GM10248 (cell line): ENCODE results near the gene KANSL1.

Experiments used
- CTCF ChIA-PET: fragments of 300-600 bp; sonication (Branson Sonifier 250); formaldehyde crosslinking; extraction: SDS; loops from one replicate; lab custom pipeline; 2021; ENCODE audit warnings: antibody characterized with exemption; lab: Yijun Ruan, JAX
- POLR2A ChIA-PET: fragments of 350-650 bp; sonication (Branson Sonifier 250); formaldehyde crosslinking; extraction: SDS; loops from one replicate; lab custom pipeline; 2020; ENCODE audit warnings: antibody characterized with exemption; lab: Yijun Ruan, JAX
- DNase-seq: peaks from one replicate; pipeline ENCODE4 v3.0.0; 2012; ENCODE audit errors: extremely low spot score
- TF ChIP-seq, protein P1 (sequence below): IDR thresholded peaks from 2 replicates; pipeline ENCODE4 v1.5.1; 2012; ENCODE audit warnings: mild to moderate bottlenecking, low read depth; ENCODE audit errors: extremely low read depth, missing control alignments, control extremely low read depth

Gene KANSL1

DNA sequence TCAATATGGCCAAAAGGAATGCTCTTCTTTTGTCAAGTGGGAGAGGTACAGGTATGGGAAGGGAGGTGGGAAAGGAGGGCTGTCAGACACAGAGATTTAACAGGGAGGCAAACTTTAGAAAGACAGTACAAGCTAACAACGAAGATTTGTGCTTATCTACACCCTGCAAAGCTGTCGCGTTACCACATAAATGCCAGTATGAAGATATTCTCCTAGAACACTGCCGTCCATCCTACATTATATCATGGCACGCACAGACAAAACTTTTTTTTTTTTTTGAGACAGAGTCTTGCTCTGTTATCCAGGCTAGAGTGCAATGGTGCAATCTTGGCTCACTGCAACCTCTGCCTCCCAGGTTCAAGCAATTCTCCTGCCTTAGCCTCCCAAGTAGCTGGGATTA, 143.6 kb downstream of the KANSL1 start:
- DNase-seq: no peak
- ChIA-PET POLR2A (no interaction called here), CTCF (interaction anchor here (2.0 kb wide), 1 partner anchor 9 kb away, joined by 4 read pairs; no protein-coding TSS in a partner anchor)
- TF ChIP-seq, protein P1, sequence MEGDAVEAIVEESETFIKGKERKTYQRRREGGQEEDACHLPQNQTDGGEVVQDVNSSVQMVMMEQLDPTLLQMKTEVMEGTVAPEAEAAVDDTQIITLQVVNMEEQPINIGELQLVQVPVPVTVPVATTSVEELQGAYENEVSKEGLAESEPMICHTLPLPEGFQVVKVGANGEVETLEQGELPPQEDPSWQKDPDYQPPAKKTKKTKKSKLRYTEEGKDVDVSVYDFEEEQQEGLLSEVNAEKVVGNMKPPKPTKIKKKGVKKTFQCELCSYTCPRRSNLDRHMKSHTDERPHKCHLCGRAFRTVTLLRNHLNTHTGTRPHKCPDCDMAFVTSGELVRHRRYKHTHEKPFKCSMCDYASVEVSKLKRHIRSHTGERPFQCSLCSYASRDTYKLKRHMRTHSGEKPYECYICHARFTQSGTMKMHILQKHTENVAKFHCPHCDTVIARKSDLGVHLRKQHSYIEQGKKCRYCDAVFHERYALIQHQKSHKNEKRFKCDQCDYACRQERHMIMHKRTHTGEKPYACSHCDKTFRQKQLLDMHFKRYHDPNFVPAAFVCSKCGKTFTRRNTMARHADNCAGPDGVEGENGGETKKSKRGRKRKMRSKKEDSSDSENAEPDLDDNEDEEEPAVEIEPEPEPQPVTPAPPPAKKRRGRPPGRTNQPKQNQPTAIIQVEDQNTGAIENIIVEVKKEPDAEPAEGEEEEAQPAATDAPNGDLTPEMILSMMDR: no peak

DNA sequence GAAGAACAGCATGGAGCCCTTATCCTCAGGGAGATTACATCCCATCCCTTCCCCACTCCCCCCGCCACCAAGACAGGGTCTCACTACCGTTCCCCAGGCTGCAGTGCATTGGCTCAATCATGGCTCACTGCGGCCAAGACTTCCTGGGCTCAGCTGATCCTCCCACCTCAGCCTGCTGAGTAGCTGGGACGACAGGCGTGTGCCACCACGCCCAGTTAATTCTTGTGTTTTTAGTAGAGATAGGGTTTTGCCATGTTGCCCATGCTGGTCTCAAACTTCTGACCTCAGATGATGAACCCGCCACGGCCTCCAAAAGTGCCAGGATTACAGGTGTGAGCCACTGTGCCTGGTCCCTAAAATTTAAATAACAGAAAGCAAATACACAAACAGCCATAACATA, 145.4 kb downstream of the KANSL1 start:
- TF ChIP-seq, protein P1: no peak
- ChIA-PET POLR2A (no interaction called here), CTCF (interaction anchor here (0.9 to 2.0 kb wide), 3 partner anchors 10 to 165 kb away, joined by 3 to 4 read pairs (median 4); no protein-coding TSS in a partner anchor)
- no peak for DNase-seq

DNA sequence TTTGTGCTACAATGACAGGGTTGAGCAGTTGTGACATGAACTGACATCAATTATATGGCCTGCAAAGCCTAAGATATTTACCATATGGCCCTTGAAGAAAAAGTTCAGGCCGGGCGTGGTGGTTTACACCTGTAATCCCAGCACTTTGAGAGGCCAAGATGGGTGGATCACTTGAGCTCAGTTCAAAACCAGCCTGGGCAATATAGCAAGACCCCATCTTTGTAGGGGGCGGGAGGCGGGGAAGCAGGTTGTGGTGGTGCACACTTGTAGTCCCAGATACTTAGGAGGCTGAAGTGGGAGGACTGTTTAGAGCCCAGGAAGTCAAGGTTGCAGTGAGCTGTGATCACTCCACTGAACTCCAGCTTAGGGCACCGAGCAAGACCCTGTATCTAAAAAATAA, 145.8 kb downstream of the KANSL1 start:
- ChIA-PET POLR2A (no interaction called here), CTCF (interaction anchor here (0.9 to 1.6 kb wide), 2 partner anchors 46 to 166 kb away, joined by 3 to 4 read pairs; no protein-coding TSS in a partner anchor)
- DNase-seq: no peak
- TF ChIP-seq, protein P1: no peak

DNA sequence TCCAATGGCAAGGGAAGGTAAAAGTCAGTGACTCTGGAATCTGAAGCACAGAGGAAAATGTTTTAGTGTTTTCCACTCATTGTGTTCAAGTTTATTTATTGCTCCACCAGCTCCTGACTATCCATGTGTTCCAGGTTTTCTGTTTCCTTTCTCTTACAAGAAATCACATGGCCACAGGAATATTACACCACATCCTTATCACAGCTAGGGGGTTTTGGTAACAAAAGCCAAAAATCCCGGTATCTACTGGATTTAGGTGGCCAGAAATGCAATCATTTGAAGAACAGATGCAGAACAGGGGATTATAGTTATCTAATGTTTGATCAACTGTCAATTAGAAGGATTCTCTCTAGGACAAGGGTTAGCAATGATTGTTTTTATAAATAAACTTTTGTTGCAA, 146.3 kb downstream of the KANSL1 start:
- TF ChIP-seq, protein P1: no peak
- no peak for DNase-seq
- ChIA-PET CTCF (interaction anchor here (0.9 to 4.8 kb wide), 3 partner anchors 45 to 166 kb away, joined by 3 to 29 read pairs (median 4); no protein-coding TSS in a partner anchor), POLR2A (no interaction called here)

DNA sequence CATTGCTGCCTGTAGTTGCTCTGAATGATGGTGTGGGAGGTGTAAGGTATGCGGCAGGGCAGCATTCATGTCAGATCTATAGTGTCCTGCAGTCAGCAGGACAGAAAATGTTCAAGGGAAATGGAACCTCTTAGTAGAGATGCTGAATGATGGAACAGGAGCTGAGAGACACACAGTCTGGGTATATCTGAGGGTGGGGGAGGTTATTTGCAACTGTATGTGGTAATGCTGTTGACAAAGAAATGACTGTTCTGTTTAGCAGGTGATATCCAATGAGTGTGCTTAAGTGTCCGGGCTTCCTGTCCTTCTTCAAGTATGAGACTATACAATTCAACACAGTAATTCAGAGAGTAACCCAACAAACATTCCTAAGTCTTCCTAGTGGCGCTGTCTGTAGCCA, 147.6 kb downstream of the KANSL1 start:
- TF ChIP-seq, protein P1: no peak
- POLR2A ChIA-PET: no interaction called here
- DNase-seq: no peak
- CTCF ChIA-PET: interaction anchor here (1.6 to 4.8 kb wide), 11 partner anchors 8 to 170 kb away, joined by 3 to 29 read pairs (median 13); partner anchors contain the start of gene KANSL1

DNA sequence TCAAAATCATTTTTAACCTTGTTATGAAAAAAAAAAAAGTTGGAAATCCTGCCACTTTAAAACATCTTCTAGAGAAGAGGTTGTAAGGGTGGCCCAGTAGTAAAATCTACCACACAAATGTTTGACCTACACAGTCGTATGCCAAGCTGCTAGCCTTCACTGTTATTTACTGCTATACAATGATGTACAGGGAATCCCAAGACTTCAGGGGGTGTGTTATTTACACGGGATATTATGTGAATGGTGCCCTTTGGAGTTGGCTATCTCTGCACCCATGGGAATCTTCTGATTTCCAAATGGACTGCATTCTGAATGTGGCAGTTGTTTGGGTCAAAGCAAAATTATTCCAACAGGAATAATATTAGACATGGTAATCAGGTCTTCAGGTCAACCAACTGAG, 148.2 kb downstream of the KANSL1 start:
- POLR2A ChIA-PET: no interaction called here
- CTCF ChIA-PET: interaction anchor here (0.9 to 4.8 kb wide), 28 partner anchors 9 to 170 kb away, joined by 3 to 29 read pairs (median 6); partner anchors contain the start of gene KANSL1
- TF ChIP-seq, protein P1: no peak
- no peak for DNase-seq
